HG02678 (cell line): ENCODE results near the gene DAB2IP.

ENCODE experiments used
- ATAC-seq: cut with Tn5 transposase; IDR thresholded peaks from one replicate; pipeline ENCODE4 v1.9.1; 2021; ENCODE audit warnings: mild to moderate bottlenecking, moderate library complexity; ENCODE audit not compliant: unreplicated experiment

Gene DAB2IP

DNA sequence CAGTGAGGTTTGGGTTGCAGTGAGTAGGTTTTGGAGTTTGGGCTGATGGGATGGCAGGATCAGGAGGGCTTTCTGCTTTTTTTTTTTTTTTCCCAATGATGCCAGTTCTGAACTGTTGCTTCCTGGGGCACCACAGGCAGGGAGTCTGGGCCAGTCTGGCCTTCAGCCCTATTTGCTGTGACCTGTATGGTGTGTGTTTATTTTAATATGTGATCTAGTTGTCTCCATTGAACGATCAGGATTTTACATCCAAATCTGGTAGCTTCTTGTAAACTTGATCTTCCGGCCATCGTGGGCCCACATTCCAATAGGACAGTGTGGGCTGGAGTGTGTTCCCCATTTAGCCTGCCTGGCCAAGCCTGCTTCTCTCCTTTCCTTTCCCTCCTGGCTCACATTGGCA lies 25.8 kb upstream of the DAB2IP start:
- no peak for ATAC-seq

DNA sequence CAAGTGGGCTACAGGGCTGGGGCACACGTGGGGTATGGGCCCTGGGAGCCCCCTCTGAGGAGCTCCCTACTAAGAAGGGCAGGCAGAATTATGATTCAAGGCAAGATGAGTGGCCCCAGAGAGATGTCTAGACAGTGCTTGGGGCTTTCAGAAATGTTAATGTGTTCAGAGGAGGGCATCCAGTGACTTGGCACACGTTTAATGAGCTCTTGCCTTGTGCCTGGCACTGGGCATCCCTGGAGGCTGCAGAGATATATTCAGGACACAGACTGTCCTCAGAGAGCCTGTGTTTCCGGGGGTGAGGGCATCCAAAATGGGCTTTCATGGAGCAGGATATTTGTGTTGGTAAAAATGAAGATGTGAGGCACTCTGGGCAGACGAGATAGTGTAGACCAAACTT lies 25.4 kb upstream of the DAB2IP start:
- ATAC-seq, result no peak

- ATAC-seq, result no peak
Observed at GRCh38 chr9:121627427-121627826, 24.0 kb upstream of the DAB2IP start.

- ATAC-seq, result no peak
Observed at GRCh38 chr9:121628401-121628800, 23.0 kb upstream of the DAB2IP start.

DNA sequence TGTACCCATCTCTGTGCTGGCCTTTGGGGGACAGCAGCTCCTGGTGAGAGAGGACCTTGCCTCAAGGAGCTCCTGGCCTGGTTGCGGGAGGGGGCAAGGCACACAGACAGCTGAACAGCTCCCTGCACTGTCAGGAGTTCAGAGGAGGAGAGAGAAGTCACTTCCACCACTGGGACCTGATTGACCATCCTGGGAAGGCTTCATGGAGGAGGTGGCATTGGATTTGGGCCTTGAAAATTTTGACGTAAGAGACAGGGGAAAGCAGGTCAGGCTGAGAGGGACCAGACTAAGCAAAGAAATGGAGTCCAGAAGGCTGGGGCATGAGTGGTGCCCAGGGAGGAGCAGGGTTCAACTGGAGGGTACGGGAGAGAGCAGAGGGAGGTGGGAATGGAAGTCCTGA lies 20.3 kb upstream of the DAB2IP start:
- ATAC-seq, result no peak

- no peak for ATAC-seq
Observed at GRCh38 chr9:121631978-121632418, 19.4 kb upstream of the DAB2IP start.

GRCh38 chr9:121633119-121633714 lies 18.2 kb upstream of the DAB2IP start:
- ATAC-seq, result no peak

DNA sequence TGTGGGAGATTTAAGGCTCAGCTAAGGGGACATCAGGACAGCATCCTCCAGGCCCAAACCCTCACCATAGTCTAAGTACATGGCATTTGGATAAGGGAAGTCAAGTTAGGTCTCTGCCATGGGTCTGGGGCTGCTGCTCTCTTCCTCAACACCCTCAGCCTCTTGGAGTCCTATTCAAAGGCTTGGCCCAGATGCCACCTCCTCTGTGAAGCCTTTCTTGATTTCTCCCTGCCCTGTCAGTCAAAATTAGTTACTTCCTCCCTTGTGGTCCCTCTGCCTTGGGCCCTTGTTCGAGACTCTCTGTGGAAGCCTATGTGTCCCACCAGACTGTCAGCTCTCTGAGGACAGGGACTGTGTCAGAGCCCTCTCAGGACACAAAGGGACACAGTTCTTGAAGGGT lies 17.7 kb upstream of the DAB2IP start:
- no peak for ATAC-seq

- ATAC-seq, result no peak
Observed at GRCh38 chr9:121634329-121635261, 16.8 kb upstream of the DAB2IP start.

GRCh38 chr9:121635300-121635876 lies 16.0 kb upstream of the DAB2IP start:
- ATAC-seq, result no peak

DNA sequence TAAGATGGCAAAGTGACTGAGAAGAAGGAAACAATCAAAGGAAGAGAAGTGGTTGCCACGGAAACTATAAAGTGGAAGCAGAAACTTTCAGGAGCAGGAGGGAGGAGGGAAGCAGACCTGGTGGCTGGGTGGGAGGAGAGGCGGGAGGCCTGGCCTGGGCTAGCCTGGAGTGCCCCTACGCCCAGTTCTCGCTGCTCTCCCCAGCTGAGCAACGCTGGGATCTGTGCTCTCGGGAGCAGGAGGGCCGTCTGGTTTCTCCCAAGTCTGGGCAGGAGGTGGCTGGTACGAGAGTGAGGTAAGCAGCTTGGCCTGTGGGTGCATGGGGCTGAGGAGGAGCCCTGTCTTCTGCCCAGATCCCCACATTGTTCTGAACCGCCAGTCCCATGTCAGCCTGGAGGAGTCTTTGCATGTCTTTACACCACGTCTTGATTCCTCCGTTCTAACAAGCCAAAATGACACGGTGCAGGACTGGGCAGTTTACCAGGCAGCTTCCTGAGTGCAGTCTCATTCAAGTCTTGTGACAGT lies 15.0 kb upstream of the DAB2IP start:
- ATAC-seq, result no peak

DNA sequence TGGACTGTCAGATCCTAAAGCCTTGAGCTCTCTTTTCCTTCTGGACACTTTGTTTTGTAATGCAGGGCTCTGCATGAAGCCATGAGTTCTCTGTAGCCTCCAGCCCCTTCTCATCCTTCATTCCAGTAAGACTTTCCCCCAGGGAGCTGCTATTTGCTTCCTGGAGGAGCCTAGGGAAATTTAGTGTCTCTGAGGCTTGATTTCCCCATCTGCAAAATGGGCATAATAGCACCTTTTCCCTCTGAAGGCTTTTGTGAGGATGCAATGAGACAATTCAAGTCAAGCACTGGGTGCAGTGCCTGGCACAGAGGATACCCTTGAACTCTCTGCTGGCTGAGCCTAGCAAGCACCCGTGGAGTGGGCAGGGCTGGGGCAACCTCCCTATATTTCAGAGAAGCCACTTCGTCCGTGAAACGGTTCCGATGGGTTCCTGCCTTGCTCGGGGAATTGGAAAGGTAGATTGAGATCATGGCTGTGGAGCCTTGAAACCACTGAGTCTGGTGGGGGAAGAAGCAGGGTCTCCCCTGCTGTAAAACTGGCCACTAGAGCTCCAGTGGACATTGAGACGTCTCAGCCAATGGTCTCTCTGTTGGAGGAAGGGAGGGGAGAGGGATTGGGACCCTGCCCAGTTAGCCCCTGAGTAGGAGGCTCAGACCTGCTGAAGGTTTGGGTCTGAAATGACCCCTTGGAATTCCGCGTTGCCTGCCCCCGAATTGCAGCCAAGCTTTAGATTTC lies 14.3 kb upstream of the DAB2IP start:
- no peak for ATAC-seq

GRCh38 chr9:121637713-121638220 lies 13.7 kb upstream of the DAB2IP start:
- ATAC-seq, result no peak

- no peak for ATAC-seq
Observed at GRCh38 chr9:121638399-121638798, 13.0 kb upstream of the DAB2IP start.

GRCh38 chr9:121638901-121639592 lies 12.4 kb upstream of the DAB2IP start:
- ATAC-seq, result no peak

DNA sequence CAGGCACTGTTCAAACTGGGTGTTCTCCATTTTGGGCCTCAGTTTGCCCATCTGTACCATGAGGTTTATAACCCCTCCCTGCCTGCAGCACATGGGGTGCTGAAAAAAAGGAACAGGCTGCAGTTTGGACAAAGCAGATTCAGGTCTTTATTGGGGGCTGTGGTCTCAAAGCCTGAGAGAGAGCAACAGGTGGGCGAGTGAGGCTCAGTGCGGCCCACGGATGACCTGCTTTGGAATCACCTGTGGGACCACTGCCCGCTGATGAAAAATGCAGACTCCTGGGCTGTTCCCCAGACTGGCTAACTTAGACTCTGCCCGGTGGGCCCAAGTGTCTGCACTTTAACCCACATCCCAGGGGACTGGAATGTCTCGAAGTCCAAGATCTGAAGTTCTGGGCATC lies 11.8 kb upstream of the DAB2IP start:
- ATAC-seq, result no peak

- ATAC-seq, result no peak
Observed at GRCh38 chr9:121640076-121640475, 11.4 kb upstream of the DAB2IP start.

- no peak for ATAC-seq
Observed at GRCh38 chr9:121640491-121641223, 10.8 kb upstream of the DAB2IP start.

DNA sequence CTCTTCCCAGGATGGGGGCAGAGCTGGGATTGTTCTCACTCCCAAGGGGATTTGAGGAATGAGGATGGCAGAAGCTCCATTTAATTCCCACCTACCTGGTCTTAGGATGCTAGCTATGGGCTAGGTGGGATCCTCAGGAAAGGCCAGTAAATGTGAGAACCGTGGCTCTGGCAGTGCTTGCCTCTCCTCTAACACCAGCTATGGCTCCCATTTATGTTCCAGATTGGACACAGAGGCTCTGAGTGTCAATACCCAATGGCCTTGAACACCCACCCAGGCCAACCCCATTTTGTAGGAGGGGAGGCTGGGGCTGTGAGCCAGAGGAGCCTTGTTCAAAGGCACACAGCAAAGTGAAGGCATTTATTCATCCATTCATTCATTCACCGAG lies 10.2 kb upstream of the DAB2IP start:
- no peak for ATAC-seq

DNA sequence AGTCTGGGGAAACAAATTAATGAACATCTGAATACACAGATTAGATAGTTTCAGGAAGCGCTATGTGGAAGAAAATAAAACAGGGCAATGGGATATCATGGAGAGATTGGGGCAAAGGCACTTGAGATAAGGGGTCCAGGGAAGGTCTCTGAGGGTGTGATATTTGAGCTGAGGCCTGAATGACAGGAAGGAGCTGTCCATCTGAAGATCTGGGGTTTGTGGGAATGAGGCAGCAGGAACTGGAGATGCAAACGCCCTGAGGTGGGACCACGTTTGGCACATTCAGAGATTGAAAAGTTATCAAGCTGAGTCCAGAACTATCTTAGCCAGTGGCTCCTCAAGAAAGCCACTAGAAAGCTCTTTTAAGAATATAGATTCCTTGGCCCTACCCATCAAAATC lies 8.7 kb upstream of the DAB2IP start:
- ATAC-seq, result no peak
